Ectodermal cell (in vitro differentiated cells): ENCODE results near the gene GPR39.

Source experiments
- H3K27ac ChIP-seq: 2 replicates; pipeline ENCODE4 v1.7.0; 2013; ENCODE audit warnings: mild to moderate bottlenecking, low read depth, low read length; ENCODE audit not compliant: insufficient read depth, poor library complexity, severe bottlenecking
- H3K27me3 ChIP-seq: 2 replicates; pipeline ENCODE4 v1.7.0; 2013; ENCODE audit warnings: mild to moderate bottlenecking, low read length; ENCODE audit not compliant: insufficient read depth, control insufficient read depth, poor library complexity, severe bottlenecking
- H3K36me3 ChIP-seq: one replicate; pipeline ENCODE4 v1.7.0; 2013; ENCODE audit warnings: low read length; ENCODE audit not compliant: control insufficient read depth, insufficient read depth
- H3K4me1 ChIP-seq: one replicate; pipeline ENCODE4 v1.7.0; 2013; ENCODE audit warnings: low read length; ENCODE audit not compliant: control insufficient read depth, insufficient read depth
- H3K4me3 ChIP-seq: 2 replicates; pipeline ENCODE4 v1.7.0; 2013; ENCODE audit warnings: low read depth, low read length, control low read depth; ENCODE audit not compliant: insufficient read depth
- H3K9me3 ChIP-seq: 2 replicates; pipeline ENCODE4 v1.7.0; 2013; ENCODE audit warnings: mild to moderate bottlenecking, low read length, moderate library complexity; ENCODE audit not compliant: control insufficient read depth
- WGBS, 2 experiments: methylation state at CpG; one replicate each; pipeline ENCODE4 v1.1.7; 2013; ENCODE audit warnings: missing lambda C conversion rate in 2 of 2; 5-methylcytosine and 5-hydroxymethylcytosine counted together

Gene GPR39

GRCh38 chr2:132677661-132678060, 261.1 kb downstream of the GPR39 start:
- WGBS, 2 experiments = 94 to 96% methylated on average over 5 of the region's 5 CpGs
- H3K9me3 ChIP-seq = no peaks in the 10 kb centered on the region
- no peak overlapping the region for H3K27ac ChIP-seq
- H3K27me3 ChIP-seq = no peaks in the 10 kb centered on the region
- H3K4me3 ChIP-seq = no peak overlapping the region
- no peaks in the 10 kb centered on the region for H3K4me1 ChIP-seq
- H3K36me3 ChIP-seq = no peaks in the 10 kb centered on the region

GRCh38 chr2:132678483-132678882, 261.9 kb downstream of the GPR39 start:
- H3K36me3 ChIP-seq = no peaks in the 10 kb centered on the region
- no peaks in the 10 kb centered on the region for H3K4me1 ChIP-seq
- no peak overlapping the region for H3K27ac ChIP-seq
- H3K9me3 ChIP-seq = no peaks in the 10 kb centered on the region
- H3K4me3 ChIP-seq = no peak overlapping the region
- no peaks in the 10 kb centered on the region for H3K27me3 ChIP-seq
- 96 to 97% methylated on average over 2 of the region's 2 CpGs for WGBS, 2 experiments

- Histone ChIP-seq H3K4me3 (no peak overlapping the region), H3K36me3 (no peaks in the 10 kb centered on the region), H3K4me1 (no peaks in the 10 kb centered on the region), H3K9me3 (no peaks in the 10 kb centered on the region), H3K27me3 (no peaks in the 10 kb centered on the region), H3K27ac (no peak overlapping the region)
- WGBS, 2 experiments = 92 to 93% methylated on average over 3 of the region's 3 CpGs
Measured at GRCh38 chr2:132680544-132680943, 263.9 kb downstream of the GPR39 start.

- no peak overlapping the region for H3K4me3 ChIP-seq
- H3K27me3 ChIP-seq = no peaks in the 10 kb centered on the region
- no peaks in the 10 kb centered on the region for H3K36me3 ChIP-seq
- no peak overlapping the region for H3K27ac ChIP-seq
- 94 to 100% methylated on average over 1 of the region's 1 CpG for WGBS, 2 experiments
- no peaks in the 10 kb centered on the region for H3K4me1 ChIP-seq
- H3K9me3 ChIP-seq = no peaks in the 10 kb centered on the region
Measured at GRCh38 chr2:132681766-132682165, 265.2 kb downstream of the GPR39 start.

- 92 to 97% methylated on average over 1 of the region's 1 CpG for WGBS, 2 experiments
- Histone ChIP-seq H3K9me3 (no peaks in the 10 kb centered on the region), H3K27ac (no peak overlapping the region), H3K36me3 (no peaks in the 10 kb centered on the region), H3K4me3 (no peak overlapping the region), H3K4me1 (no peaks in the 10 kb centered on the region), H3K27me3 (no peaks in the 10 kb centered on the region)
Measured at GRCh38 chr2:132690664-132691303, 274.2 kb downstream of the GPR39 start.

- Histone ChIP-seq H3K4me3 (no peak overlapping the region), H3K27ac (no peak overlapping the region), H3K9me3 (no peaks in the 10 kb centered on the region), H3K36me3 (no peaks in the 10 kb centered on the region), H3K4me1 (no peaks in the 10 kb centered on the region), H3K27me3 (no peaks in the 10 kb centered on the region)
- WGBS, 2 experiments = 92 to 93% methylated on average over 4 of the region's 4 CpGs
Measured at GRCh38 chr2:132691556-132691955, 275.0 kb downstream of the GPR39 start.

- no peaks in the 10 kb centered on the region for H3K36me3 ChIP-seq
- H3K4me1 ChIP-seq = no peaks in the 10 kb centered on the region
- no peak overlapping the region for H3K27ac ChIP-seq
- H3K27me3 ChIP-seq = no peaks in the 10 kb centered on the region
- no peaks in the 10 kb centered on the region for H3K9me3 ChIP-seq
- no peak overlapping the region for H3K4me3 ChIP-seq
- 96 to 100% methylated on average over 1 of the region's 1 CpG for whole genome bisulfite sequencing, 2 experiments
Measured at GRCh38 chr2:132692816-132693215, 276.2 kb downstream of the GPR39 start.
